Activated CD4-positive, alpha-beta memory T cell treated with anti-CD3 and anti-CD28 coated beads for 36 hours (primary cell): Measurements from ENCODE around the gene HLTF. TPM values are rescaled to one million over a fixed set of nuclear protein-coding genes. Genes with fewer than 3 reads are reported as not detected.

ENCODE experiments used
- CTCF ChIA-PET: fragments of 350-600 bp; sonication (Branson Sonifier 250); formaldehyde crosslinking; loops from one replicate; lab custom pipeline; 2021; ENCODE audit warnings: antibody characterized with exemption, inconsistent platforms; lab: Charles Lee
- POLR2A ChIA-PET: fragments of 350-600 bp; sonication (Branson Sonifier 250); formaldehyde crosslinking; loops from one replicate; lab custom pipeline; 2021; ENCODE audit warnings: antibody characterized with exemption; lab: Charles Lee
- DNase-seq: peaks from one replicate; pipeline ENCODE4 v3.0.0-alpha.2; 2020
- H3K27ac Mint-ChIP-seq: one replicate; pipeline ENCODE4 v1.8.0; 2021; ENCODE audit warnings: mixed read lengths
- H3K27me3 Mint-ChIP-seq: one replicate; pipeline ENCODE4 v1.8.0; 2021; ENCODE audit warnings: mixed read lengths
- H3K36me3 Mint-ChIP-seq: one replicate; pipeline ENCODE4 v1.8.0; 2021; ENCODE audit warnings: mixed read lengths
- H3K4me1 Mint-ChIP-seq: one replicate; pipeline ENCODE4 v1.8.0; 2021; ENCODE audit warnings: low read depth, mixed read lengths
- H3K4me3 Mint-ChIP-seq: one replicate; pipeline ENCODE4 v1.8.0; 2021; ENCODE audit warnings: mild to moderate bottlenecking, mixed read lengths
- H3K9me3 Mint-ChIP-seq: one replicate; pipeline ENCODE4 v1.8.0; 2021; ENCODE audit warnings: mixed read lengths
- intact Hi-C: fragments of 100-400 bp; cut with micrococcal nuclease; formaldehyde crosslinking; loops from one replicate; pipeline ENCODE4 v1.15.1; 2023
- total RNA-seq, 2 experiments: library from RNA; stranded (reverse); gene quantifications; one replicate each; pipeline ENCODE4 v1.2.3, GENCODE V29; 2021

The HLTF gene
- total RNA-seq, 2 experiments from 2014 or later: 22.3 to 25.1 TPM

- H3K27ac Mint-ChIP-seq: no peak overlapping the region
- intact Hi-C loops: no loop called here
- no peak for DNase-seq
- H3K4me1 Mint-ChIP-seq: peaks cover 23% of the 10 kb centered on the region
- CTCF ChIA-PET: no interaction called here
- no peaks in the 10 kb centered on the region for H3K9me3 Mint-ChIP-seq
- POLR2A ChIA-PET: no interaction called here
- peaks cover 36% of the 10 kb centered on the region for H3K36me3 Mint-ChIP-seq
- H3K27me3 Mint-ChIP-seq: no peaks in the 10 kb centered on the region
- no peak overlapping the region for H3K4me3 Mint-ChIP-seq
These were observed 70.9 kb downstream of the HLTF start for GRCh38 chr3:149015393-149015792.

- H3K27ac Mint-ChIP-seq: no peak overlapping the region
- H3K9me3 Mint-ChIP-seq: no peaks in the 10 kb centered on the region
- intact Hi-C loops: no loop called here
- H3K4me3 Mint-ChIP-seq: no peak overlapping the region
- DNase-seq: no peak
- H3K36me3 Mint-ChIP-seq: peaks cover 44% of the 10 kb centered on the region
- ChIA-PET CTCF (no interaction called here), POLR2A (no interaction called here)
- peaks cover 26% of the 10 kb centered on the region for H3K4me1 Mint-ChIP-seq
- no peaks in the 10 kb centered on the region for H3K27me3 Mint-ChIP-seq
These were observed 72.6 kb downstream of the HLTF start for GRCh38 chr3:149013726-149014125.

GRCh38 chr3:149011676-149012075 is 74.7 kb downstream of the HLTF start:
- ChIA-PET POLR2A (no interaction called here), CTCF (no interaction called here)
- H3K9me3 Mint-ChIP-seq: no peaks in the 10 kb centered on the region
- H3K36me3 Mint-ChIP-seq: peaks cover 55% of the 10 kb centered on the region
- no peak for DNase-seq
- H3K27ac Mint-ChIP-seq: no peak overlapping the region
- intact Hi-C loops: no loop called here
- H3K4me3 Mint-ChIP-seq: no peak overlapping the region
- H3K27me3 Mint-ChIP-seq: no peaks in the 10 kb centered on the region
- peaks cover 16% of the 10 kb centered on the region for H3K4me1 Mint-ChIP-seq

- H3K27me3 Mint-ChIP-seq: no peaks in the 10 kb centered on the region
- intact Hi-C loops: no loop called here
- DNase-seq: no peak
- H3K4me3 Mint-ChIP-seq: no peak overlapping the region
- no peak overlapping the region for H3K27ac Mint-ChIP-seq
- no peaks in the 10 kb centered on the region for H3K9me3 Mint-ChIP-seq
- CTCF ChIA-PET: no interaction called here
- H3K36me3 Mint-ChIP-seq: peaks cover 52% of the 10 kb centered on the region
- peaks cover 11% of the 10 kb centered on the region for H3K4me1 Mint-ChIP-seq
- POLR2A ChIA-PET: no interaction called here
These were observed 75.4 kb downstream of the HLTF start for GRCh38 chr3:149010966-149011365.

- Mint-ChIP-seq H3K27me3 (no peaks in the 10 kb centered on the region), H3K27ac (no peak overlapping the region), H3K4me3 (no peak overlapping the region), H3K9me3 (no peaks in the 10 kb centered on the region), H3K4me1 (peaks cover 11% of the 10 kb centered on the region), H3K36me3 (peaks cover 52% of the 10 kb centered on the region)
- no peak for DNase-seq
- CTCF ChIA-PET: no interaction called here
- POLR2A ChIA-PET: no interaction called here
- intact Hi-C loops: no loop called here
These were observed 75.8 kb downstream of the HLTF start for GRCh38 chr3:149010504-149010951.

GRCh38 chr3:149009732-149010131 is 76.6 kb downstream of the HLTF start:
- Mint-ChIP-seq H3K27me3 (no peaks in the 10 kb centered on the region), H3K27ac (peak overlapping the region; percentile 51), H3K9me3 (no peaks in the 10 kb centered on the region), H3K4me1 (peaks cover 11% of the 10 kb centered on the region), H3K4me3 (no peak overlapping the region), H3K36me3 (peaks cover 45% of the 10 kb centered on the region)
- ChIA-PET POLR2A (interaction anchor here (0.6 to 0.9 kb wide), 3 partner anchors 10 to 1599 kb away, joined by 3 to 7 read pairs (median 5); no protein-coding TSS in a partner anchor), CTCF (interaction anchor here (1.4 kb wide), 1 partner anchor 10 kb away, joined by 6 read pairs; no protein-coding TSS in a partner anchor)
- intact Hi-C loops: loop anchor here (5.0 kb wide), 1 partner anchor 33 kb away; no protein-coding TSS in a partner anchor
- DNase-seq: peak; percentile 55

GRCh38 chr3:149007567-149008257 is 78.6 kb downstream of the HLTF start:
- CTCF ChIA-PET: no interaction called here
- H3K4me3 Mint-ChIP-seq: no peak overlapping the region
- H3K4me1 Mint-ChIP-seq: peaks cover 18% of the 10 kb centered on the region

GRCh38 chr3:149005416-149005815 is 80.9 kb downstream of the HLTF start:
- ChIA-PET CTCF (no interaction called here), POLR2A (interaction anchor here (2.2 kb wide), 1 partner anchor 13 kb away, joined by 6 read pairs; no protein-coding TSS in a partner anchor)
- Mint-ChIP-seq H3K4me3 (no peak overlapping the region), H3K27ac (no peak overlapping the region), H3K4me1 (peaks cover 18% of the 10 kb centered on the region), H3K9me3 (no peaks in the 10 kb centered on the region), H3K36me3 (peaks cover 29% of the 10 kb centered on the region), H3K27me3 (no peaks in the 10 kb centered on the region)
- no peak for DNase-seq
- intact Hi-C loops: loop anchor here (2.0 to 5.0 kb wide), 2 partner anchors 15 to 37 kb away; partner anchors contain the start of gene GYG1

More at GRCh38 chr3:149007567-149008257, 78.6 kb downstream of the HLTF start:
- intact Hi-C loops: loop anchor here (5.0 kb wide), 1 partner anchor 35 kb away; no protein-coding TSS in a partner anchor
- POLR2A ChIA-PET: no interaction called here
- DNase-seq: no peak
- peaks cover 41% of the 10 kb centered on the region for H3K36me3 Mint-ChIP-seq
- no peak overlapping the region for H3K27ac Mint-ChIP-seq
- no peaks in the 10 kb centered on the region for H3K27me3 Mint-ChIP-seq
- no peaks in the 10 kb centered on the region for H3K9me3 Mint-ChIP-seq

- CTCF ChIA-PET: interaction anchor here (1.0 kb wide), 1 partner anchor 49 kb away, joined by 4 read pairs; no protein-coding TSS in a partner anchor
- intact Hi-C loops: loop anchor here (2.0 to 5.0 kb wide), 2 partner anchors 14 to 38 kb away; partner anchors contain the start of gene GYG1
These were observed 81.7 kb downstream of the HLTF start for GRCh38 chr3:149004622-149005021.

GRCh38 chr3:149003653-149004305 is 82.6 kb downstream of the HLTF start:
- Mint-ChIP-seq H3K27ac (no peak overlapping the region), H3K4me1 (peaks cover 23% of the 10 kb centered on the region), H3K9me3 (no peaks in the 10 kb centered on the region), H3K36me3 (peaks cover 33% of the 10 kb centered on the region), H3K4me3 (no peak overlapping the region), H3K27me3 (no peaks in the 10 kb centered on the region)
- intact Hi-C loops: loop anchor here (2.0 kb wide), 1 partner anchor 13 kb away; the partner anchor contains the start of gene GYG1
- peak; percentile 52 for DNase-seq
- CTCF ChIA-PET: interaction anchor here (1.0 kb wide), 1 partner anchor 49 kb away, joined by 4 read pairs; no protein-coding TSS in a partner anchor
- POLR2A ChIA-PET: interaction anchor here (2.2 kb wide), 1 partner anchor 12 kb away, joined by 6 read pairs; no protein-coding TSS in a partner anchor

More at GRCh38 chr3:149004622-149005021, 81.7 kb downstream of the HLTF start:
- Mint-ChIP-seq H3K27me3 (no peaks in the 10 kb centered on the region), H3K27ac (no peak overlapping the region), H3K4me1 (peaks cover 20% of the 10 kb centered on the region), H3K4me3 (no peak overlapping the region), H3K9me3 (no peaks in the 10 kb centered on the region), H3K36me3 (peaks cover 30% of the 10 kb centered on the region)
- DNase-seq: no peak
- POLR2A ChIA-PET: interaction anchor here (2.2 kb wide), 1 partner anchor 12 kb away, joined by 6 read pairs; no protein-coding TSS in a partner anchor

GRCh38 chr3:149001727-149002126 is 84.6 kb downstream of the HLTF start:
- H3K4me3 Mint-ChIP-seq: no peak overlapping the region
- POLR2A ChIA-PET: no interaction called here
- H3K27ac Mint-ChIP-seq: no peak overlapping the region
- CTCF ChIA-PET: interaction anchor here (1.2 kb wide), 1 partner anchor 9 kb away, joined by 4 read pairs; no protein-coding TSS in a partner anchor
- DNase-seq: no peak
- H3K36me3 Mint-ChIP-seq: peaks cover 29% of the 10 kb centered on the region
- intact Hi-C loops: no loop called here
- H3K4me1 Mint-ChIP-seq: peaks cover 30% of the 10 kb centered on the region
- H3K27me3 Mint-ChIP-seq: no peaks in the 10 kb centered on the region
- no peaks in the 10 kb centered on the region for H3K9me3 Mint-ChIP-seq
